HepG2 (cell line): ENCODE data around the gene DNMT3A. TPM values are rescaled to one million over a fixed set of nuclear protein-coding genes. Genes with fewer than 3 reads are reported as not detected.

Experiments
- EZH2 ChIP-seq: conservative IDR thresholded peaks from 2 replicates; pipeline ENCODE4 v1.6.1; 2012; ENCODE audit warnings: mild to moderate bottlenecking, low read depth, low read length, moderate library complexity
- FOXP1 ChIP-seq, 2 experiments: fragments of 450-650 bp in 1 of 2; IDR thresholded peaks; 2 replicates each; pipeline ENCODE4 v1.6.1; 2017 to 2018; ENCODE audit warnings: antibody characterized with exemption in 1 of 2
- GATA4 ChIP-seq: sonication (generic); IDR thresholded peaks from 2 replicates; pipeline ENCODE4 v1.6.1; 2016; ENCODE audit warnings: antibody characterized with exemption, low read depth, borderline replicate concordance
- HNF1A ChIP-seq, 2 experiments: sonication (generic) in 1 of 2; formaldehyde crosslinking in 1 of 2; IDR thresholded peaks; 2 replicates each; pipeline versions ENCODE4 v1.4.0 to v1.6.1; 2016 to 2020; ENCODE audit warnings: borderline replicate concordance in 1 of 2, low read depth in 1 of 2, mild to moderate bottlenecking in 1 of 2, missing genetic modification reagents in 1 of 2
- HOXA3 ChIP-seq: sonication (generic); formaldehyde crosslinking; IDR thresholded peaks from 2 replicates; pipeline ENCODE4 v1.5.0; 2020; ENCODE audit warnings: missing genetic modification reagents
- PATZ1 ChIP-seq: sonication (generic); formaldehyde crosslinking; IDR thresholded peaks from 2 replicates; pipeline ENCODE4 v1.4.0; 2020; ENCODE audit warnings: missing genetic modification reagents
- SUZ12 ChIP-seq: fragments of 150-350 bp; IDR thresholded peaks from 2 replicates; pipeline ENCODE4 v1.6.1; 2014; ENCODE audit warnings: low read depth, low read length
- ZNF274 ChIP-seq: sonication (generic); formaldehyde crosslinking; IDR thresholded peaks from 2 replicates; pipeline ENCODE4 v1.5.1; 2020; ENCODE audit warnings: mild to moderate bottlenecking, missing genetic modification reagents
- ZNF44 ChIP-seq: sonication (generic); formaldehyde crosslinking; IDR thresholded peaks from 2 replicates; pipeline ENCODE4 v1.5.1; 2020; ENCODE audit warnings: mild to moderate bottlenecking, missing genetic modification reagents
- ZNF580 ChIP-seq: IDR thresholded peaks from 2 replicates; pipeline ENCODE4 v1.6.1; 2016; ENCODE audit warnings: low read depth, borderline replicate concordance
- ZNF607 ChIP-seq: sonication (generic); formaldehyde crosslinking; IDR thresholded peaks from 2 replicates; pipeline ENCODE4 v1.5.1; 2020; ENCODE audit warnings: missing genetic modification reagents, mild to moderate bottlenecking, borderline replicate concordance
- ZNF687 ChIP-seq: sonication (generic); formaldehyde crosslinking; IDR thresholded peaks from 2 replicates; pipeline ENCODE4 v1.5.1; 2020; ENCODE audit warnings: mild to moderate bottlenecking, missing genetic modification reagents, moderate library complexity
- ZNF768 ChIP-seq: sonication (generic); formaldehyde crosslinking; IDR thresholded peaks from 2 replicates; pipeline ENCODE4 v1.4.0; 2020; ENCODE audit warnings: missing genetic modification reagents
- ZNF775 ChIP-seq: sonication (generic); formaldehyde crosslinking; IDR thresholded peaks from 2 replicates; pipeline ENCODE4 v1.4.0; 2020; ENCODE audit warnings: missing genetic modification reagents, mild to moderate bottlenecking, moderate library complexity, borderline replicate concordance
- polyA plus RNA-seq, 8 experiments: library from polyadenylated mRNA; depleted of rRNA in 3 of 8; stranded (reverse) in 7 of 8; unstranded in 1 of 8; fragments of >200 nt; fragmentation: Illumina TruSeq in 4 of 8; extraction: Trizol in 4 of 8; gene quantifications; 2 replicates each; pipeline versions ENCODE4 v1.2.1 to v1.2.3, GENCODE V29; 2011 to 2016; ENCODE audit warnings: low read depth in 4 of 8, missing spikeins in 1 of 8, mixed read lengths in 1 of 8; ENCODE audit not compliant: insufficient read depth in 1 of 8
- total RNA-seq, 5 experiments: library from RNA; depleted of rRNA; stranded (reverse); fragments of >200 nt; fragmentation: Illumina TruSeq; extraction: Trizol; gene quantifications; 2 replicates each; pipeline ENCODE4 v1.2.3, GENCODE V29; 2016; ENCODE audit warnings: low read depth in 1 of 5

The DNMT3A gene
- total and polyA plus RNA-seq, 2 of the 13 experiments (the other 11 are each of a cell fraction or from before 2014, with no cell fraction given), result 14.7 to 29.1 TPM

- TF ChIP-seq ZNF687 (CRISPR knock-in tag) (peak; percentile 97), EZH2 (no peak), FOXP1 (IDR thresholded peaks at IDR 0.05) (no peak), FOXP1 (CRISPR knock-in tag; IDR thresholded peaks at IDR 0.05) (peak; percentile 67), ZNF607 (peak; percentile 85; the same call in 1 of the 2 replicates), GATA4 (peak; percentile 63; the same call in 1 of the 2 replicates), ZNF44 (CRISPR knock-in tag) (peak; percentile 98; the same call in 1 of the 2 replicates), PATZ1 (CRISPR knock-in tag) (peak; percentile 99), SUZ12 (no peak), ZNF274 (peak; percentile 97), ZNF580 (CRISPR knock-in tag) (peak; percentile 91; the same call in 1 of the 2 replicates), ZNF768 (CRISPR knock-in tag) (peak; percentile 71; the same call in 1 of the 2 replicates), HNF1A (IDR thresholded peaks at IDR 0.05; ENCODE audit: low read depth) (no peak), HNF1A (CRISPR knock-in tag; IDR thresholded peaks at IDR 0.05; ENCODE audit: borderline replicate concordance) (peak; percentile 89; the same call in 1 of the 2 replicates), HOXA3 (CRISPR knock-in tag) (peak; percentile 93), ZNF775 (CRISPR knock-in tag) (no peak)
Measured at GRCh38 chr2:25251422-25252273, 90.1 kb downstream of the DNMT3A start (continued).
